Nephron (organoid): ENCODE measurements around the gene CDC42.

Experiments
- H3K27ac Mint-ChIP-seq, 3 experiments: 2 replicates each; pipeline ENCODE4 v1.8.0; 2020; ENCODE audit warnings: mixed read lengths in 3 of 3, mild to moderate bottlenecking in 2 of 3, moderate library complexity in 1 of 3
- H3K27me3 Mint-ChIP-seq: 2 replicates; pipeline ENCODE4 v1.8.0; 2021; ENCODE audit warnings: low read depth, mild to moderate bottlenecking, moderate library complexity, mixed read lengths
- H3K36me3 Mint-ChIP-seq: 2 replicates; pipeline ENCODE4 v1.8.0; 2020; ENCODE audit warnings: low read depth, mixed read lengths
- H3K4me1 Mint-ChIP-seq: 2 replicates; pipeline ENCODE4 v1.8.0; 2020; ENCODE audit warnings: mixed read lengths
- H3K4me3 Mint-ChIP-seq, 3 experiments: 2 replicates each; pipeline ENCODE4 v1.8.0; 2020; ENCODE audit warnings: mild to moderate bottlenecking in 3 of 3, mixed read lengths in 3 of 3, moderate library complexity in 2 of 3
- H3K9me3 Mint-ChIP-seq: 2 replicates; pipeline ENCODE4 v1.8.0; 2020; ENCODE audit warnings: mixed read lengths
- CTCF ChIP-seq, 3 experiments: fragments of 200-600 bp; sonication (generic); IDR thresholded peaks; one replicate each; pipeline ENCODE4 v1.5.0; 2021; ENCODE audit warnings: antibody characterized with exemption in 3 of 3; ENCODE audit not compliant: unreplicated experiment in 3 of 3

The CDC42 gene

GRCh38 chr1:22064751-22065402 is 12.4 kb downstream of the CDC42 start:
- H3K4me3 Mint-ChIP-seq = no peak overlapping the region
- H3K27ac Mint-ChIP-seq = no peak overlapping the region
- H3K27me3 Mint-ChIP-seq = no peaks in the 10 kb centered on the region
- peaks cover 51% of the 10 kb centered on the region for H3K4me1 Mint-ChIP-seq
- peaks cover 45% of the 10 kb centered on the region for H3K36me3 Mint-ChIP-seq
- no peaks in the 10 kb centered on the region for H3K9me3 Mint-ChIP-seq
- TF ChIP-seq CTCF (IDR thresholded peaks at IDR 0.05; ENCODE audit: unreplicated experiment in 3 of 3) = no peak

GRCh38 chr1:22071511-22071910 is 19.0 kb downstream of the CDC42 start:
- Mint-ChIP-seq H3K36me3 (peaks cover 43% of the 10 kb centered on the region), H3K27ac (no peak overlapping the region), H3K9me3 (no peaks in the 10 kb centered on the region), H3K4me3 (no peak overlapping the region), H3K4me1 (peaks cover 38% of the 10 kb centered on the region), H3K27me3 (no peaks in the 10 kb centered on the region)
- TF ChIP-seq CTCF (IDR thresholded peaks at IDR 0.05; ENCODE audit: unreplicated experiment in 3 of 3) = no peak

GRCh38 chr1:22074803-22075202 is 22.3 kb downstream of the CDC42 start:
- Mint-ChIP-seq H3K4me1 (peaks cover 46% of the 10 kb centered on the region), H3K36me3 (peaks cover 50% of the 10 kb centered on the region), H3K27ac (peak overlapping the region in 2 of 3 experiments; percentile 22 to 30), H3K4me3 (no peak overlapping the region), H3K9me3 (no peaks in the 10 kb centered on the region), H3K27me3 (no peaks in the 10 kb centered on the region)
- TF ChIP-seq CTCF (IDR thresholded peaks at IDR 0.05; ENCODE audit: unreplicated experiment in 3 of 3) = no peak

- Mint-ChIP-seq H3K4me1 (peaks cover 46% of the 10 kb centered on the region), H3K27ac (peak overlapping the region in 2 of 3 experiments; percentile 54 to 74), H3K4me3 (no peak overlapping the region), H3K27me3 (no peaks in the 10 kb centered on the region), H3K9me3 (no peaks in the 10 kb centered on the region), H3K36me3 (peaks cover 46% of the 10 kb centered on the region)
- TF ChIP-seq CTCF (IDR thresholded peaks at IDR 0.05; ENCODE audit: unreplicated experiment in 3 of 3) = no peak
Measured at GRCh38 chr1:22075718-22076117, 23.2 kb downstream of the CDC42 start.

- Mint-ChIP-seq H3K27ac (peak overlapping the region in 2 of 3 experiments; percentile 1 to 32), H3K36me3 (peaks cover 48% of the 10 kb centered on the region), H3K27me3 (no peaks in the 10 kb centered on the region), H3K4me3 (no peak overlapping the region), H3K9me3 (no peaks in the 10 kb centered on the region), H3K4me1 (peaks cover 46% of the 10 kb centered on the region)
- no peak for TF ChIP-seq CTCF (IDR thresholded peaks at IDR 0.05; ENCODE audit: unreplicated experiment in 3 of 3)
Measured at GRCh38 chr1:22076346-22076745, 23.8 kb downstream of the CDC42 start.

- Mint-ChIP-seq H3K36me3 (peaks cover 48% of the 10 kb centered on the region), H3K4me1 (peaks cover 46% of the 10 kb centered on the region), H3K27ac (peak overlapping the region in 1 of 3 experiments; percentile 15), H3K27me3 (no peaks in the 10 kb centered on the region), H3K9me3 (no peaks in the 10 kb centered on the region), H3K4me3 (no peak overlapping the region)
- TF ChIP-seq CTCF (IDR thresholded peaks at IDR 0.05; ENCODE audit: unreplicated experiment in 3 of 3) = no peak
Measured at GRCh38 chr1:22077728-22078127, 25.2 kb downstream of the CDC42 start.
